Karpas-422 (cell line): Measurements from ENCODE around the gene SAMD14. TPM values are rescaled to one million over a fixed set of nuclear protein-coding genes. Genes with fewer than 3 reads are reported as not detected.

Experiments used
- DNase-seq: peaks from one replicate; pipeline ENCODE4 v3.0.0-alpha.2; 2015
- H2AFZ ChIP-seq: fragments of 200-600 bp; sonication (generic); 2 replicates; pipeline ENCODE4 v1.6.1; 2014; ENCODE audit warnings: antibody characterized with exemption, low read length, mixed read lengths
- H3K27ac ChIP-seq: fragments of 200-600 bp; sonication (generic); 2 replicates; pipeline ENCODE4 v1.5.1; 2014; ENCODE audit warnings: mild to moderate bottlenecking, low read length, moderate library complexity
- H3K27me3 ChIP-seq: fragments of 200-600 bp; sonication (generic); 2 replicates; pipeline ENCODE4 v1.6.1; 2014; ENCODE audit warnings: low read length, mixed read lengths
- H3K36me3 ChIP-seq: fragments of 200-600 bp; sonication (generic); 2 replicates; pipeline ENCODE4 v1.6.1; 2014; ENCODE audit warnings: low read length, mixed read lengths; ENCODE audit not compliant: insufficient read depth
- H3K4me1 ChIP-seq: fragments of 200-600 bp; sonication (generic); 2 replicates; pipeline ENCODE4 v1.6.1; 2014; ENCODE audit warnings: mild to moderate bottlenecking, low read length, mixed read lengths
- H3K4me2 ChIP-seq: fragments of 200-600 bp; sonication (generic); 2 replicates; pipeline ENCODE4 v1.6.1; 2014; ENCODE audit warnings: low read length, low read depth, mild to moderate bottlenecking; ENCODE audit not compliant: poor library complexity, severe bottlenecking
- H3K4me3 ChIP-seq: fragments of 200-600 bp; sonication (generic); 2 replicates; pipeline ENCODE4 v1.5.1; 2014; ENCODE audit warnings: mild to moderate bottlenecking, antibody characterized with exemption, low read length, mixed read lengths
- H3K79me2 ChIP-seq: fragments of 200-600 bp; sonication (generic); 2 replicates; pipeline ENCODE4 v1.6.1; 2014; ENCODE audit warnings: mild to moderate bottlenecking, low read length, mixed read lengths
- H3K9ac ChIP-seq: fragments of 200-600 bp; sonication (generic); 2 replicates; pipeline ENCODE4 v1.6.0; 2014; ENCODE audit warnings: low read length
- H3K9me2 ChIP-seq: fragments of 200-600 bp; sonication (generic), shearing (Covaris generic); replicated peaks from 2 replicates; pipeline ENCODE4 v1.6.0; 2014; ENCODE audit warnings: mild to moderate bottlenecking, low read length, moderate library complexity; ENCODE audit not compliant: insufficient read depth
- H3K9me3 ChIP-seq: fragments of 300-700, 200-600 bp; sonication (generic); 2 replicates; pipeline ENCODE4 v1.6.1; 2014; ENCODE audit warnings: low read length, mixed read lengths
- H4K20me1 ChIP-seq: fragments of 200-600 bp; sonication (generic); 2 replicates; pipeline ENCODE4 v1.6.1; 2014; ENCODE audit warnings: mild to moderate bottlenecking, antibody characterized with exemption, low read length, low read depth; ENCODE audit not compliant: insufficient read depth
- total RNA-seq: library from RNA; depleted of rRNA; stranded (reverse); fragments of >200 nt; shearing (Covaris generic); gene quantifications from 2 replicates; pipeline ENCODE4 v1.2.3, GENCODE V29; 2014; ENCODE audit warnings: low replicate concordance

SAMD14 gene
- total RNA-seq, 1 experiment from 2014 or later: not detected

DNA sequence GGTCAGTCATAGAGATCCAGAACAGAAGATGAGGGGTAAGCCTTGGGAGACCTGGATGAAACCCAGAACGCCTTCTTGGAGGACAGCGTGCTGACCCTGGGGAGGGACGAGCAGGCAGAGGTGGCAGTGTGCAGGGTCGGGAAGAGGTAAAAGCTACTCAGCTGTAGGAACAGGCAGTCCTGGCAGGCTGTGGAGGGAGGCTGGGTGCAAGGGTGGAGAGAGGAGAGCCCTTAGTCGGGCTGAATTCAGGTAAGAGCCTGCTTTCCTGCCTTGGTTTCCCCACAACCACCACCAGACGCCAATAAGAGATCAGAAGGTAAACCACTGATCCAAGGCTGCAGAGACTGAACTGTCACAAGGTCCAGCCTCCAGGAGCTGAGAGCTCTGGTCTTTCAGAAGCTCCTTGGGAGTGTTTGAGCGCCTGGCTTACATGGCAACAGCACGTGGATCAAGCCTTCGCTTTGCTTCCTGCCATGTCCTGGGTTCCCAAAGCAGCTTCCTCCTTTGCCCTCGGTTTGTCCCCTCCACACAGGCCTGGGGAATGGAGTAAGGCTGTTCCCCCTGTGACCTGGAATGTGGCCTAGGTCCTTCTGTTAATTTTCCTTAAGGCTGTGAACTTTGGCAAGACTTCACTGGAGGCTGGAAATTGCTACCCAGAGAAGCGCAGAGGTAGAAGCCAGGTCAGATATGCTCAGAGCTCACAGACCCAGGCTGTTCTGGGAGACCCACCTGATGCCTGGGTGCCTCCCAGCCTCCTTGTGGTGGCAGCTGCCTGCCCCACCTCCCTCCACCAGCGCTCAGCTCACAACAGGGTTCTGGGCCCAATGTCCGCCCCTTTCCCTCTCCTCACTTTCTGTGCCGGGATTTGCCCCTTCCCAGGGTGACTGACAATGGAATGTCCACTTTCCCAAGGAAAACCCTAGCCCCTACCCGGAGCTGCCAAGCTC lies 38.7 kb downstream of the SAMD14 start:
- no peaks in the 10 kb centered on the region for H3K27me3 ChIP-seq
- H2AFZ ChIP-seq: no peak overlapping the region
- DNase-seq: no peak
- no peaks in the 10 kb centered on the region for H3K9me3 ChIP-seq
- H3K27ac ChIP-seq: no peak overlapping the region
- no peak overlapping the region for H3K4me3 ChIP-seq
- H4K20me1 ChIP-seq: 0 out of 2 replicates have a peak, but pooled peaks cover 3% of the 10 kb centered on the region
- no peaks in the 10 kb centered on the region for H3K9me2 ChIP-seq
- H3K36me3 ChIP-seq: no peaks in the 10 kb centered on the region
- peaks cover 4% of the 10 kb centered on the region for H3K4me1 ChIP-seq
- H3K9ac ChIP-seq: no peak overlapping the region
- no peaks in the 10 kb centered on the region for H3K79me2 ChIP-seq
- H3K4me2 ChIP-seq: no peak overlapping the region

GRCh38 chr17:50090071-50090470 lies 39.9 kb downstream of the SAMD14 start:
- H3K79me2 ChIP-seq: no peaks in the 10 kb centered on the region
- H3K4me3 ChIP-seq: no peak overlapping the region
- H3K4me1 ChIP-seq: peaks cover 4% of the 10 kb centered on the region
- no peaks in the 10 kb centered on the region for H3K9me3 ChIP-seq
- no peaks in the 10 kb centered on the region for H3K9me2 ChIP-seq
- no peak overlapping the region for H3K27ac ChIP-seq
- H4K20me1 ChIP-seq: 0 out of 2 replicates have a peak, but pooled peaks cover 3% of the 10 kb centered on the region
- no peak overlapping the region for H2AFZ ChIP-seq
- no peak for DNase-seq
- no peak overlapping the region for H3K4me2 ChIP-seq
- no peaks in the 10 kb centered on the region for H3K36me3 ChIP-seq
- H3K27me3 ChIP-seq: no peaks in the 10 kb centered on the region
- H3K9ac ChIP-seq: no peak overlapping the region

DNA sequence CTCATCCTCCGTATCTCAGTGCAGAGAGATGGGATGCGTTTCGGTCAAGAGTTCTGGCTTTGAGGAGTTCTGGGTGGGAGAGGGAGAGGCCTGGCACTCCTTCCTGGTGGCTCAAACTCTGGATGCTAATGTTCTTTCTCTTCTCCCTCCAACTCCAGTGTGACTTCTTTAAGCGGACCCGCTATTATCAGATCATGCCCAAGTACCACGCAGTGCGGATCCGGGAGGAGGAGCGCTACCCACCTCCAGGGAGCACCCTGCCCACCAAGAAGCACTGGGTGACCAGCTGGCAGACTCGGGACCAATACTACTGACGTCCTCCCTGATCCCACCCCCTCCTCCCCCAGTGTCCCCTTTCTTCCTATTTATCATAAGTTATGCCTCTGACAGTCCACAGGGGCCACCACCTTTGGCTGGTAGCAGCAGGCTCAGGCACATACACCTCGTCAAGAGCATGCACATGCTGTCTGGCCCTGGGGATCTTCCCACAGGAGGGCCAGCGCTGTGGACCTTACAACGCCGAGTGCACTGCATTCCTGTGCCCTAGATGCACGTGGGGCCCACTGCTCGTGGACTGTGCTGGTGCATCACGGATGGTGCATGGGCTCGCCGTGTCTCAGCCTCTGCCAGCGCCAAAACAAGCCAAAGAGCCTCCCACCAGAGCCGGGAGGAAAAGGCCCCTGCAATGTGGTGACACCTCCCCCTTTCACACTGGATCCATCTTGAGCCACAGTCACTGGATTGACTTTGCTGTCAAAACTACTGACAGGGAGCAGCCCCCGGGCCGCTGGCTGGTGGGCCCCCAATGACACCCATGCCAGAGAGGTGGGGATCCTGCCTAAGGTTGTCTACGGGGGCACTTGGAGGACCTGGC lies 40.8 kb downstream of the SAMD14 start:
- no peaks in the 10 kb centered on the region for H3K9me2 ChIP-seq
- no peaks in the 10 kb centered on the region for H3K4me1 ChIP-seq
- H3K4me3 ChIP-seq: no peak overlapping the region
- H3K9me3 ChIP-seq: no peaks in the 10 kb centered on the region
- no peak overlapping the region for H2AFZ ChIP-seq
- no peaks in the 10 kb centered on the region for H3K27me3 ChIP-seq
- H3K36me3 ChIP-seq: no peaks in the 10 kb centered on the region
- no peak overlapping the region for H3K9ac ChIP-seq
- no peak for DNase-seq
- H3K79me2 ChIP-seq: no peaks in the 10 kb centered on the region
- H3K27ac ChIP-seq: no peak overlapping the region
- H4K20me1 ChIP-seq: 0 out of 2 replicates have a peak, but pooled peaks cover 3% of the 10 kb centered on the region
- H3K4me2 ChIP-seq: no peak overlapping the region

- DNase-seq: no peak
- Histone ChIP-seq H3K9me3 (no peaks in the 10 kb centered on the region), H3K9me2 (no peaks in the 10 kb centered on the region), H3K27me3 (no peaks in the 10 kb centered on the region), H3K79me2 (no peaks in the 10 kb centered on the region), H3K4me1 (no peaks in the 10 kb centered on the region), H3K9ac (no peak overlapping the region), H4K20me1 (0 out of 2 replicates have a peak, but pooled peaks cover 3% of the 10 kb centered on the region), H3K36me3 (no peaks in the 10 kb centered on the region), H3K4me2 (no peak overlapping the region), H3K27ac (no peak overlapping the region), H3K4me3 (no peak overlapping the region), H2AFZ (no peak overlapping the region)
Observed at GRCh38 chr17:50087912-50088405, 42.0 kb downstream of the SAMD14 start.

- no peak overlapping the region for H2AFZ ChIP-seq
Observed at GRCh38 chr17:50087246-50087911, 42.6 kb downstream of the SAMD14 start.

DNA sequence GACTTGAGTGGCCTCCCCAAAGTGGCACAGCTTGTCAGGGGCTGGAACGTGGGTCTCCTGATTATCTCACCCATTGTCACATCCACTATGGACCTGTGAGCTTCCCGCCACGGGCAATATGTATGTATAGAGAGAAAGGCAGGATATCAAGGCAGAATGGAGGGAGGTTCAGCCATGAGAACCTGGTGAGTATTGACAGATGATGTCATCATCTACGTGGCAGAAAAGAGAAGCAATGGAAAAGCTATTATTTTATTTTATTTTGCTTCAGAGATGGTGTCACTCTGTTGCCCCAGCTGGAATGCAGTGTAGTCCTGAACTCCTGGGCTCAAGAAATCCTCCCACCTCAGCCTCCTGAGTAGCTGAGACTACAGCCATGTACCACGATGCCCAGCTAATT lies 48.2 kb downstream of the SAMD14 start:
- Histone ChIP-seq H3K79me2 (no peaks in the 10 kb centered on the region), H3K4me1 (peaks cover 5% of the 10 kb centered on the region), H2AFZ (no peak overlapping the region), H3K4me2 (no peak overlapping the region), H3K27ac (no peak overlapping the region), H3K36me3 (no peaks in the 10 kb centered on the region), H3K27me3 (no peaks in the 10 kb centered on the region), H3K9me2 (no peaks in the 10 kb centered on the region), H3K9me3 (no peaks in the 10 kb centered on the region), H3K9ac (no peak overlapping the region), H4K20me1 (no peaks in the 10 kb centered on the region; the same call in 1 of the 2 replicates), H3K4me3 (no peak overlapping the region)
- no peak for DNase-seq

More at GRCh38 chr17:50087246-50087911, 42.6 kb downstream of the SAMD14 start:
- Histone ChIP-seq H3K4me3 (no peak overlapping the region), H3K27ac (no peak overlapping the region), H3K4me2 (no peak overlapping the region), H3K9ac (no peak overlapping the region), H4K20me1 (0 out of 2 replicates have a peak, but pooled peaks cover 3% of the 10 kb centered on the region), H3K4me1 (no peaks in the 10 kb centered on the region), H3K79me2 (no peaks in the 10 kb centered on the region), H3K9me2 (no peaks in the 10 kb centered on the region), H3K36me3 (no peaks in the 10 kb centered on the region), H3K27me3 (no peaks in the 10 kb centered on the region), H3K9me3 (no peaks in the 10 kb centered on the region)
- DNase-seq: peak; percentile 87

DNA sequence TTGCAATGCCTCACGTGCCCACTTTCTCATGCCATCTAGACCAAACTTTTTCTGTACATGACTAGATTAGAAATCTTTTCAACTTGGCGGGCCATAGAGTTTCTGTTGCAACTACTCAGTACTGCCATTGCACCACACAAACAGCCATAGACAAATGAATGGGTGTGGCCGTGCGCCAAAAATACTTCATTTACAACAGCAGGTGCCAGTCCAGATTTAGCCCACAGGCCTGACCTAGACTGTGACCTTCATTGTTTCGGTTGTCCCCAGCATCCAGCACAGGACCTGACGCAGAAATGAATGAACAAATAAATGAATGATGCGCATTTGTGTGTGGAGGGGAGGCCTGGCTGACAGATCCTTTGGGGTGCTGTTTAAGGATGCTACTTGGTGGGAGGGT lies 49.1 kb downstream of the SAMD14 start:
- no peaks in the 10 kb centered on the region for H3K27me3 ChIP-seq
- no peaks in the 10 kb centered on the region for H3K9me2 ChIP-seq
- no peak overlapping the region for H2AFZ ChIP-seq
- no peak overlapping the region for H3K9ac ChIP-seq
- H3K4me1 ChIP-seq: peaks cover 5% of the 10 kb centered on the region
- no peak overlapping the region for H3K4me2 ChIP-seq
- H3K79me2 ChIP-seq: no peaks in the 10 kb centered on the region
- H3K4me3 ChIP-seq: no peak overlapping the region
- no peak overlapping the region for H3K27ac ChIP-seq
- no peaks in the 10 kb centered on the region for H3K36me3 ChIP-seq
- no peak for DNase-seq
- no peaks in the 10 kb centered on the region; the same call in 1 of the 2 replicates for H4K20me1 ChIP-seq
- H3K9me3 ChIP-seq: no peaks in the 10 kb centered on the region
